HepG2 (cell line): ENCODE results near the gene USP7. TPM values are rescaled to one million over a fixed set of nuclear protein-coding genes. Genes with fewer than 3 reads are reported as not detected.
A peak's percentile ranks its signal among the peaks of the same experiment; 100 is the strongest.

Experiments used
- ATAC-seq: fragments of 200-7000 bp; cut with Tn5 transposase; 3 replicates; pipeline ENCODE4 v1.9.1; 2020; ENCODE audit warnings: mild to moderate bottlenecking, moderate library complexity
- Bru-seq: library from RNA; stranded (reverse); fragments of 400-500 nt; gene quantifications from one replicate; lab custom pipeline; 2021; lab: Mats Ljungman, UMichigan
- BruChase-seq, 2 experiments: library from RNA; stranded (reverse); fragments of 400-500 nt; gene quantifications; one replicate each; lab custom pipeline; 2021; lab: Mats Ljungman, UMichigan
- BruUV-seq: library from RNA; stranded (reverse); fragments of 400-500 nt; replicated peaks from 2 replicates; lab custom pipeline; 2021; lab: Mats Ljungman, UMichigan
- CTCF ChIA-PET: fragments of 300-600 bp; formaldehyde crosslinking; extraction: SDS; loops from one replicate; lab custom pipeline; 2021; ENCODE audit warnings: low total read pairs, inconsistent platforms, low intra/inter-chr PET ratio; lab: Yijun Ruan, JAX
- POLR2A ChIA-PET: fragments of 350-600 bp; sonication (Branson Sonifier 250); formaldehyde crosslinking; loops from one replicate; lab custom pipeline; 2020; ENCODE audit warnings: antibody characterized with exemption, inconsistent platforms; lab: Yijun Ruan, JAX
- DNase-seq: peaks from one replicate; pipeline ENCODE4 v3.0.0-alpha.2; 2015; ENCODE audit warnings: low spot score
- FAIRE-seq: peaks from 3 replicates; lab custom pipeline; 2011; peaks lifted over from hg19 to GRCh38; lab: Jason Lieb, UNC
- H2AFZ ChIP-seq: one replicate; pipeline ENCODE4 v1.6.1; 2011; ENCODE audit warnings: low read length, inconsistent platforms
- H3K27ac ChIP-seq: fragments of 300-600 bp; 3 replicates; pipeline ENCODE4 v1.8.0; 2011; ENCODE audit warnings: mixed run types, mild to moderate bottlenecking, mixed read lengths, low read length, inconsistent platforms; ENCODE audit not compliant: insufficient read depth; ENCODE audit errors: extremely low read length
- H3K27me3 ChIP-seq, 2 experiments: fragments of 200-600 bp in 1 of 2; 2 replicates in 1 of 2; 3 replicates in 1 of 2; pipeline versions ENCODE4 v1.6.0 to v1.8.0; 2011; ENCODE audit warnings: low read length in 2 of 2, mild to moderate bottlenecking in 2 of 2, moderate library complexity in 2 of 2, inconsistent platforms in 1 of 2; ENCODE audit not compliant: insufficient read depth in 2 of 2, control insufficient read depth in 1 of 2
- H3K36me3 ChIP-seq, 2 experiments: fragments of 200-600 bp in 1 of 2; replicated peaks in 1 of 2; 2 replicates in 1 of 2; 3 replicates in 1 of 2; pipeline versions ENCODE4 v1.5.1 to v1.8.0; 2011; ENCODE audit warnings: low read length in 2 of 2, inconsistent platforms in 1 of 2; ENCODE audit not compliant: insufficient read depth in 2 of 2, control insufficient read depth in 1 of 2
- H3K4me1 ChIP-seq: 2 replicates; pipeline ENCODE4 v1.5.1; 2012; ENCODE audit warnings: low read length, inconsistent platforms; ENCODE audit not compliant: insufficient read depth
- H3K4me2 ChIP-seq: 2 replicates; pipeline ENCODE4 v1.6.0; 2011; ENCODE audit warnings: low read depth, low read length, inconsistent platforms
- H3K4me3 ChIP-seq, 3 experiments: fragments of 200-600 bp in 1 of 3; sonication (generic), shearing (Covaris generic) in 1 of 3; replicated peaks in 1 of 3; 2 replicates each; pipeline ENCODE4 v1.5.1; 2011 to 2016; ENCODE audit warnings: low read length in 3 of 3, inconsistent platforms in 2 of 3, low read depth in 2 of 3, mild to moderate bottlenecking in 2 of 3, control low read depth in 1 of 3, mixed read lengths in 1 of 3; ENCODE audit not compliant: insufficient read depth in 1 of 3
- H3K79me2 ChIP-seq: one replicate; pipeline ENCODE4 v1.6.1; 2011; ENCODE audit warnings: low read length, inconsistent platforms; ENCODE audit not compliant: insufficient read depth
- H3K9ac ChIP-seq: 2 replicates; pipeline ENCODE4 v1.6.0; 2011; ENCODE audit warnings: mild to moderate bottlenecking, low read depth, low read length, inconsistent platforms; ENCODE audit not compliant: insufficient read depth
- H3K9me3 ChIP-seq: 2 replicates; pipeline ENCODE4 v1.5.1; 2012; ENCODE audit warnings: mild to moderate bottlenecking, low read length
- H4K20me1 ChIP-seq: 2 replicates; pipeline ENCODE4 v1.6.0; 2011; ENCODE audit warnings: inconsistent platforms, mild to moderate bottlenecking, low read length, moderate library complexity; ENCODE audit not compliant: insufficient read depth
- ARID2 ChIP-seq: sonication (generic); formaldehyde crosslinking; IDR thresholded peaks from 2 replicates; pipeline ENCODE4 v1.8.1; 2022; ENCODE audit warnings: mild to moderate bottlenecking, missing genetic modification reagents, borderline replicate concordance
- ARNT2 ChIP-seq: sonication (generic); formaldehyde crosslinking; IDR thresholded peaks from 2 replicates; pipeline ENCODE4 v1.8.0; 2022; ENCODE audit warnings: mild to moderate bottlenecking, low read depth, missing genetic modification reagents, moderate library complexity
- ELF3 ChIP-seq: IDR thresholded peaks from 2 replicates; pipeline ENCODE4 v1.6.1; 2016; ENCODE audit warnings: missing genetic modification reagents, missing compliant biosample characterization
- ETV5 ChIP-seq: IDR thresholded peaks from 2 replicates; pipeline ENCODE4 v1.6.1; 2018; ENCODE audit warnings: missing biosample characterization, missing genetic modification reagents, inconsistent platforms, borderline replicate concordance
- GZF1 ChIP-seq: sonication (generic); formaldehyde crosslinking; IDR thresholded peaks from 2 replicates; pipeline ENCODE4 v1.5.1; 2020; ENCODE audit warnings: mild to moderate bottlenecking, missing genetic modification reagents
- LBX2 ChIP-seq: sonication (generic); formaldehyde crosslinking; IDR thresholded peaks from 2 replicates; pipeline ENCODE4 v1.5.0; 2020; ENCODE audit warnings: missing genetic modification reagents, mild to moderate bottlenecking, borderline replicate concordance
- NFRKB ChIP-seq: fragments of 450-650 bp; IDR thresholded peaks from 2 replicates; pipeline ENCODE4 v1.6.1; 2017
- PHB2 ChIP-seq: fragments of 450-650 bp; IDR thresholded peaks from 2 replicates; pipeline ENCODE4 v1.6.1; 2018; ENCODE audit not compliant: partially characterized antibody
- ZMYM2 ChIP-seq: sonication (generic); formaldehyde crosslinking; IDR thresholded peaks from 2 replicates; pipeline ENCODE4 v1.8.0; 2022; ENCODE audit warnings: mild to moderate bottlenecking, missing genetic modification reagents
- ZNF225 ChIP-seq: sonication (generic); formaldehyde crosslinking; IDR thresholded peaks from 2 replicates; pipeline ENCODE4 v1.4.0; 2020; ENCODE audit warnings: mild to moderate bottlenecking, missing genetic modification reagents
- ZNF275 ChIP-seq: sonication (generic); formaldehyde crosslinking; IDR thresholded peaks from 2 replicates; pipeline ENCODE4 v1.8.0; 2022; ENCODE audit warnings: missing genetic modification reagents, mild to moderate bottlenecking, inconsistent platforms, borderline replicate concordance
- ZNF331 ChIP-seq: sonication (generic); formaldehyde crosslinking; IDR thresholded peaks from 2 replicates; pipeline ENCODE4 v1.4.0; 2020; ENCODE audit warnings: missing genetic modification reagents
- ZSCAN30 ChIP-seq: sonication (generic); formaldehyde crosslinking; IDR thresholded peaks from 2 replicates; pipeline ENCODE4 v1.5.0; 2020; ENCODE audit warnings: mild to moderate bottlenecking, missing genetic modification reagents
- WGBS: methylation state at CpG from one replicate; pipeline ENCODE4 v1.1.6; 2017; ENCODE audit warnings: low lambda C conversion rate; 5-methylcytosine and 5-hydroxymethylcytosine counted together
- in situ Hi-C: cut with HindIII; loops from 2 replicates; pipeline ENCODE4 v1.10.0; 2017; ENCODE audit warnings: low pct_unique_long_range_greater_than_20kb; ENCODE audit not compliant: extremely low pct_ligation_motif_present
- intact Hi-C: fragments of 100-400 bp; cut with micrococcal nuclease; formaldehyde crosslinking; loops from one replicate; pipeline ENCODE4 v1.10.0; 2022; ENCODE audit not compliant: unreplicated experiment
- long read RNA-seq, 2 experiments: library from RNA in 1 of 2; library from polyadenylated mRNA in 1 of 2; stranded (forward) in 1 of 2; unstranded in 1 of 2; transcript quantifications; one replicate each; pipeline ENCODE4 v2.0.0, GENCODE V29; 2019 to 2022
- polyA minus RNA-seq, 3 experiments: library from RNA; depleted of rRNA, polyadenylated mRNA; stranded (reverse); fragments of >200 nt; gene quantifications; 2 replicates each; pipeline ENCODE4 v1.2.3, GENCODE V29; 2011; ENCODE audit warnings: low replicate concordance in 1 of 3
- polyA plus RNA-seq, 8 experiments: library from polyadenylated mRNA; depleted of rRNA in 3 of 8; stranded (reverse) in 7 of 8; unstranded in 1 of 8; fragments of >200 nt; fragmentation: Illumina TruSeq in 4 of 8; extraction: Trizol in 4 of 8; gene quantifications; 2 replicates each; pipeline versions ENCODE4 v1.2.1 to v1.2.3, GENCODE V29; 2011 to 2016; ENCODE audit warnings: low read depth in 4 of 8, missing spikeins in 1 of 8, mixed read lengths in 1 of 8; ENCODE audit not compliant: insufficient read depth in 1 of 8
- total RNA-seq, 5 experiments: library from RNA; depleted of rRNA; stranded (reverse); fragments of >200 nt; fragmentation: Illumina TruSeq; extraction: Trizol; gene quantifications; 2 replicates each; pipeline ENCODE4 v1.2.3, GENCODE V29; 2016; ENCODE audit warnings: low read depth in 1 of 5

Gene USP7
- total RNA-seq (2016; rRNA removed; fragmentation: Illumina TruSeq; extraction: Trizol) = 173 and 177 TPM in 2 replicates
- total RNA-seq (2016; cell fraction: cytosol; rRNA removed; fragmentation: Illumina TruSeq; extraction: Trizol; ENCODE audit: low read depth) = 42.2 and 47.1 TPM in 2 replicates
- total RNA-seq (2016; cell fraction: insoluble cytoplasmic fraction; rRNA removed; fragmentation: Illumina TruSeq; extraction: Trizol) = 166 and 185 TPM in 2 replicates
- 53.5 and 58.7 TPM in 2 replicates for total RNA-seq (2016; cell fraction: membrane; rRNA removed; fragmentation: Illumina TruSeq; extraction: Trizol)
- total RNA-seq (2016; cell fraction: nucleus; rRNA removed; fragmentation: Illumina TruSeq; extraction: Trizol) = 231 and 239 TPM in 2 replicates
- polyA plus RNA-seq (2011; rRNA removed) = 52.5 and 58.4 TPM in 2 replicates
- 16.6 and 26.6 TPM in 2 replicates for polyA plus RNA-seq (2011; cell fraction: cytosol; rRNA removed)
- 77.7 and 102 TPM in 2 replicates for polyA plus RNA-seq (2011; cell fraction: nucleus; rRNA removed)
- polyA plus RNA-seq (2012) = 151 and 152 TPM in 2 replicates
- polyA plus RNA-seq (2016; cell fraction: cytosol; fragmentation: Illumina TruSeq; extraction: Trizol; ENCODE audit: low read depth) = 5.3 and 6.8 TPM in 2 replicates
- 200 and 216 TPM in 2 replicates for polyA plus RNA-seq (2016; cell fraction: insoluble cytoplasmic fraction; fragmentation: Illumina TruSeq; extraction: Trizol; ENCODE audit: low read depth)
- 18.6 and 26.0 TPM in 2 replicates for polyA plus RNA-seq (2016; cell fraction: membrane; fragmentation: Illumina TruSeq; extraction: Trizol; ENCODE audit: low read depth)
- 243 and 249 TPM in 2 replicates for polyA plus RNA-seq (2016; cell fraction: nucleus; fragmentation: Illumina TruSeq; extraction: Trizol; ENCODE audit: insufficient read depth, low read depth)
- polyA minus RNA-seq (2011; rRNA and poly(A)+ RNA removed; ENCODE audit: low replicate concordance) = 135 and 250 TPM in 2 replicates
- polyA minus RNA-seq (2011; cell fraction: cytosol; rRNA and poly(A)+ RNA removed) = 49.2 and 87.1 TPM in 2 replicates
- 329 and 403 TPM in 2 replicates for polyA minus RNA-seq (2011; cell fraction: nucleus; rRNA and poly(A)+ RNA removed)
- percentile 97 among the genes with signal in this experiment for Bru-seq, nascent RNA
- percentile 98 among the genes with signal in this experiment for BruChase-seq, experiment 1, labeled RNA remaining after a 6-hour chase
- percentile 97 among the genes with signal in this experiment for BruChase-seq, experiment 2, labeled RNA remaining after a 2-hour chase
- long read RNA-seq, experiment 1, partial matches to known transcripts = 15 of 21 reads
- long read RNA-seq, experiment 1, other reads (novel, unspliced or antisense) = 6 of 21 reads
- long read RNA-seq, experiment 2, partial matches to known transcripts = 125 of 368 reads
- long read RNA-seq, experiment 2, other reads (novel, unspliced or antisense) = 243 of 368 reads

- intact Hi-C loops = loop anchor here (2.0 kb wide), 1 partner anchor 45 kb away; no protein-coding TSS in a partner anchor
- DNase-seq = peak; percentile 86
- no peak; the same call in 1 of the 2 replicates for TF ChIP-seq GZF1 (CRISPR knock-in tag)
- no peak for TF ChIP-seq ARID2 (CRISPR knock-in tag)
- peak; percentile 62 for TF ChIP-seq ELF3
- TF ChIP-seq ARNT2 = no peak
- 0 out of 2 replicates have a peak, but pooled peaks have one; percentile 41 for TF ChIP-seq ZNF331 (CRISPR knock-in tag)
- TF ChIP-seq LBX2 (CRISPR knock-in tag) = no peak
- no peak for TF ChIP-seq ZNF225
- TF ChIP-seq ZNF275 = no peak
- TF ChIP-seq NFRKB = no peak
- TF ChIP-seq ZMYM2 (CRISPR knock-in tag) = no peak
- TF ChIP-seq PHB2 = no peak
- no peak for TF ChIP-seq ZSCAN30 (CRISPR knock-in tag)
- peak; percentile 69 for TF ChIP-seq ETV5 (CRISPR knock-in tag)
These were observed at the start of gene USP7 for GRCh38 chr16:8963821-8964441. USP7 (minus strand) TSS chr16:8963906; CDS start chr16:8963285, 621 bp downstream.

More at GRCh38 chr16:8963821-8964441, at the start of gene USP7:
- Histone ChIP-seq H3K4me3 (peak within 1 kb of the TSS; percentile 74 to 90 (median 82)), H3K27ac (peak within 1 kb of the TSS; percentile 74), H3K79me2 (peaks cover 42% of the 10 kb centered on the region), H3K4me1 (peaks cover 55% of the 10 kb centered on the region), H3K4me2 (peak within 1 kb of the TSS; percentile 90), H3K27me3 (no peaks in the 10 kb centered on the region; a peak in 2 of 5 replicates), H4K20me1 (peaks cover 38% of the 10 kb centered on the region), H3K9ac (peak within 1 kb of the TSS; percentile 95), H3K9me3 (no peaks in the 10 kb centered on the region), H3K36me3 (no peaks in the 10 kb centered on the region), H2AFZ (no peak within 1 kb of the TSS)
- under 1% methylated on average over 28 of the region's 79 CpGs for WGBS
- ATAC-seq = peak; percentile 73
- no peak for FAIRE-seq
- ChIA-PET CTCF (interaction anchor here (0.7 kb wide), 1 partner anchor 412 kb away, joined by 3 read pairs; no protein-coding TSS in a partner anchor), POLR2A (interaction anchor here (0.6 to 1.9 kb wide), 13 partner anchors 8 to 166 kb away, joined by 3 to 19 read pairs (median 4); partner anchors contain the start of gene HAPSTR1)
- in situ Hi-C loops = no loop called here
- BruUV-seq = no TSS peak
